RWPE1 (cell line): Measurements from ENCODE around the gene KIRREL1.

Experiments used
- CTCF ChIA-PET: fragments of 350-600 bp; sonication (Branson Sonifier 250); formaldehyde crosslinking; extraction: SDS; loops from one replicate; lab custom pipeline; 2021; lab: Yijun Ruan, JAX
- POLR2A ChIA-PET: fragments of 400-600 bp; formaldehyde crosslinking; extraction: SDS; loops from one replicate; lab custom pipeline; 2020; ENCODE audit warnings: antibody characterized with exemption; ENCODE audit not compliant: low non-redundant PET; lab: Yijun Ruan, JAX
- DNase-seq: peaks from one replicate; pipeline ENCODE4 v3.0.0; 2012; ENCODE audit warnings: low spot score
- H3K27ac ChIP-seq: fragments of 450-650 bp; 2 replicates; pipeline ENCODE4 v1.5.1; 2017
- CTCF ChIP-seq: fragments of 450-650 bp; conservative IDR thresholded peaks from 2 replicates; pipeline ENCODE4 v1.5.1; 2017; ENCODE audit warnings: low read depth, mild to moderate bottlenecking

The KIRREL1 gene

GRCh38 chr1:158016651-158017335 lies 23.3 kb downstream of the KIRREL1 start:
- ChIA-PET CTCF (interaction anchor here (0.8 to 1.2 kb wide), 4 partner anchors 20 to 108 kb away, joined by 4 to 8 read pairs (median 6); no protein-coding TSS in a partner anchor), POLR2A (interaction anchor here (0.9 kb wide), 1 partner anchor 21 kb away, joined by 5 read pairs; no protein-coding TSS in a partner anchor)
- peak overlapping the region; percentile 97 for H3K27ac ChIP-seq
- DNase-seq: peak; percentile 42
- no peak for TF ChIP-seq CTCF

GRCh38 chr1:158017800-158018595 lies 24.6 kb downstream of the KIRREL1 start:
- CTCF ChIA-PET: interaction anchor here (0.9 kb wide), 1 partner anchor 69 kb away, joined by 4 read pairs; no protein-coding TSS in a partner anchor
- H3K27ac ChIP-seq: peak overlapping the region; percentile 97
- POLR2A ChIA-PET: no interaction called here
- no peak for DNase-seq
- TF ChIP-seq CTCF: no peak

DNA sequence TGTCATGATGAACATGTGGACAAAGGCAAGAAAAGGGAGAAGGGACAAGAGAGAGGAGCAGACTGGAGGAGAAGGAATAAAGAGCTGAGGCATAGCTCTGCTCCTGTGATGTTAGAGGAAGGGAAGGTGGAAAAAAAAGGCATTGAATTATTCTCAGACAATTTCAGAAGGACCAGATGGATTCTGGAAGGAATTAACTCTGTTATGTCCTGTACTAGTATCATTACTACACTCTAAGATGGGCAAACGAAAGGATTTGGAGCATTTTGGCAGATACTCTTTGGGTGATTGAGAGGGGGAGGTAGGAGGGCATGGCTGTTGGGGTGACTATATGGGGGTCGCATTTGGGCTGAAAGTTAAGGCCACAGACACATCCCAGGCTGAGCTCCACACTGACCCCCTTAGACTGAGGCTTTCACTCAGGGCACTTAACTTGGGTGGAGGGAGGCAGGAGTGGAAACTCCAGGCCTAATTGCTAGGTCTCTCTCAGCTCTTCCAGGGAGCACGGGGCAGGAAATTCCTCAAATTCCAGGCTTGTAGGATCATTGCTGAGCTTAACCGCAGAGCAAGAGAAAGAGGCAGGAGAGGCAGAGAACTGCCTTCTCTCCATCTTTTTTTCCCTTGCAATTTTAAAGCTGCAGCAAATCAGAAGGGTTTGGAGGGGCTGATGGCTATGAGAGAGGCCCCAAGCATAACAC lies 25.9 kb downstream of the KIRREL1 start:
- DNase-seq: peak; percentile 79
- H3K27ac ChIP-seq: peak overlapping the region; percentile 97
- TF ChIP-seq CTCF: no peak
- CTCF ChIA-PET: interaction anchor here (1.1 kb wide), 2 partner anchors 16 to 27 kb away, joined by 4 to 11 read pairs; no protein-coding TSS in a partner anchor
- POLR2A ChIA-PET: no interaction called here

- H3K27ac ChIP-seq: peak overlapping the region; percentile 97
- no peak for DNase-seq
- no peak for TF ChIP-seq CTCF
- ChIA-PET POLR2A (no interaction called here), CTCF (interaction anchor here (1.1 kb wide), 2 partner anchors 14 to 28 kb away, joined by 4 to 11 read pairs; no protein-coding TSS in a partner anchor)
Observed at GRCh38 chr1:158020259-158020885, 26.9 kb downstream of the KIRREL1 start.

- DNase-seq: no peak
- TF ChIP-seq CTCF: no peak
- H3K27ac ChIP-seq: no peak overlapping the region
- CTCF ChIA-PET: interaction anchor here (0.6 kb wide), 1 partner anchor 865 kb away, joined by 3 read pairs; no protein-coding TSS in a partner anchor
- POLR2A ChIA-PET: no interaction called here
Observed at GRCh38 chr1:158020886-158021620, 27.6 kb downstream of the KIRREL1 start.
